HG02884 (cell line): Measurements from ENCODE around the gene CBX8.
"Not testable (repeated sequence)": the region's sequence is repeated elsewhere in the genome, so short reads cannot be mapped to it uniquely, and the experiment has no call there.

ENCODE experiments used
- ATAC-seq: cut with Tn5 transposase; IDR thresholded peaks from one replicate; pipeline ENCODE4 v1.9.1; 2021; ENCODE audit warnings: mild to moderate bottlenecking, moderate library complexity; ENCODE audit not compliant: unreplicated experiment

The CBX8 gene

GRCh38 chr17:79757140-79757745 lies 39.6 kb downstream of the CBX8 start:
- no peak for ATAC-seq

- ATAC-seq: no peak
Observed at GRCh38 chr17:79755591-79755990, 41.3 kb downstream of the CBX8 start.

- not testable (repeated sequence) for ATAC-seq
Observed at GRCh38 chr17:79754903-79755302, 42.0 kb downstream of the CBX8 start.

DNA sequence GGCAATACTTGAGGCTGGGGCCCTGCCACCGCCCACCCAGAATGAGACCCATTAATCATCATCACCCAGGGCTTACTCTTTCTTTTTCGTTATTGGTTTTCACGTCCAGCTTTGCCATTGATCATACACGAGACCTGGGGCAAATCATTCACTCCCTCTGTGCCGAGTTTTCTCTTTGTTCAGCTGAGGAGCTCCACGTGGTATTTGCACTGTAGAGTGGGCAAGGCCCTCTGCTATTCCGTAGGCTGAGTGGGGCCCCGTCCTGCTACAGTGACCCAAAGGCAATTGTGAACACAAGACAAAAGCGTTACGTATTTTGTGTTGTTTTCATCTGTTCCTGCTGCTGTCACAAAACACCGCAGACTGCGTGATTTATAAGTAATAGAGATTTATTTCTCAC lies 42.5 kb downstream of the CBX8 start:
- no peak for ATAC-seq

DNA sequence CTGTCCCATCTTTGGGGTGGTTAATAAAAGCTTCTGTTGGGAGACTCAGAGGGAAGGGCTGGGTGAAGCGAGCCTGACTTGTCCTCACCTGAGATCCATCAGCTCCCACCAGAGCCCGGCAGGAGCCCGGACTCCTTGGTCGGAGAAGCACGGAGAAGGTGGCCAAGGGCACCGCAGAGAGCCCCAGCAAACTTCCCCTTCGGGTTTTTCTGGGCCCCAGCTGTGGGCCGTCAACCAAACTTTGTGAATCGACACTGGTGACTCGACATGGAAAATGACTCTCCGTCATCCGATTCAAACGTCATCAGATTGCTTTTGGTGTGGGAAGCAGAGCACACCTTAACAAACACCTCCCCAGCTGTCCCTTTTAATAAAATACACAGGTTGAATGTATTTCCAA lies 44.7 kb downstream of the CBX8 start:
- no peak for ATAC-seq

GRCh38 chr17:79750650-79751545 lies 46.0 kb downstream of the CBX8 start:
- ATAC-seq: no peak

- no peak for ATAC-seq
Observed at GRCh38 chr17:79749958-79750357, 46.9 kb downstream of the CBX8 start.

DNA sequence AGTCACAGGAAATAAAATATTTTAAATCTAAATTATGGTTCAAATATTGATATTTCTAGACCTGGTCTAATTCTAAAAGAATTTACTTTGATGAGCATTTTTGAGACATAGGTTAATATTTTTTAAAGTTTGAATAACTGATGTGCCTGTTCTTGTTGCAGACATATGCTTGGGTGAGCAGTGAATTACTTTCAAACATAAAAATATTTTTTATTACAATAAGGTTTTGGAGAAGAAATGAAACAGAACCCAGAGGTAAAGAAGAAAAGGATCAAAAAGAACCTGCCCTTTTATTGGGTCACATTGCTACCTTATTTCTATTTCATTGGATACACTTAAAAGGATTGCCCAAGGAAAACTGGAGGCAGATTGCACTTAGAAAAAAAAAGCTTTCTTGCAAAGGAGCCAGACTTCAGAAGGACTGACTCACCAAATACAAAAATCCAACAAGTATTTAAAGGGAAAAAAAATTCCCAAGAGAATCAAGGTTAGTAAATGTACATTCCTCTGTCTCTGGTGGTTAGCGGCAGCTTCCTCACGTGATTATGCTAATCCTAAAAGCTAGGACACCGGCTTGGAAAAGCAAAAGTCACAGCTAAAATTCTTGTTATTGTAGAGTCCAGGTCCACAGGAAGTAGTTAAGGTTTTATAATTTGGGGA lies 47.6 kb downstream of the CBX8 start:
- ATAC-seq: no peak

- no peak for ATAC-seq
Observed at GRCh38 chr17:79748295-79749099, 48.4 kb downstream of the CBX8 start.

GRCh38 chr17:79747508-79748294 lies 49.2 kb downstream of the CBX8 start:
- no peak for ATAC-seq

DNA sequence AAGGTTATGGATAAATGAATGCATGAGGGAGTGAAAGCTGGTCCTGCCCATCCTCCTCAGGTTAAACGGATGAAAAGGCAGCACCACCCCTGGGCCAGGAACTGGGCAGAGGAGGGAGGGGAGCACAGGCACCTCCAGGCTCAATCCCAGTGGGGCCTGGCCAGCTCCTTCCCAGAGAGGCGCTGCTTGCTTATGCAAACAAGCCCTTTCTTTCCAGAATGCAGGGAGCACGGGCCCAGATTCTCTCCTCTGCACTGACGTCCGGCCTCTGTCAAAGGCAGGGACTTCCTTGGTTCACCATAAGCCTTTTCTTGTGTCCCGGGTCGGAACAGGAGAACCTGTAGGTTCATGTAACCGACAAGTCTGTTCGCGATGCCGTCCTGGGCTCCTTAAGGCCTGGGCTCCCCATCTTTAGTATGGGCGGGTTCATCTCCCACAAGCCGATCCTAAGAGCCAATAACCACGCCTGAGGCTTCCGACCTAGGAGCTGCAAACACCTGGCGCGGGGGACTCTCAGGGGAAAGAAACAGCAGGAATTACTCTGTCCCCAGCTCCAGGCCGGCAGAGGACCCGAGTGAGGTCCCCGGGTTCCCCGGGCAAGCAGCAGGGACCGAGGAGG lies 49.9 kb downstream of the CBX8 start:
- ATAC-seq: no peak

DNA sequence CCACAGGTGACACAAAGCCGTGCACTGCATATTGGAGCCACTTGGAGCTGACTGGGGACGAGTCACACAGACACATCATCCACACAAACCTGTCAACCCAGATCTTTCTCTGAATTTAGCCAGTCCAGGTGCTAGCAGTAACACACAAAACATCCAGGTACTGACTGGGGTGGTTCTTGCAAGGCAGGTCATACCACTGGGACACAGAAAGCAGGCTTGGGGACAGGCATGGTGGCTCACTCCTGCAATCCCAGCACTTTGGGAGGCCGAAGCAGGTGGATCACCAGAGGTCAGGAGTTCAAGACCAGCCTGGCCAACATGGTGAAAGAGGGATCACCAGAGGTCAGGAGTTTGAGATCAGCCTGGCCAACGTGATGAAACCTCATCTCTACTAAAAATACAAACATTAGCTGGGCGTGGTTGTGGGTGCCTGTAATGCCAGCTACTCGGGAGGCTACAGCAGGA lies 51.2 kb downstream of the CBX8 start:
- ATAC-seq: no peak

DNA sequence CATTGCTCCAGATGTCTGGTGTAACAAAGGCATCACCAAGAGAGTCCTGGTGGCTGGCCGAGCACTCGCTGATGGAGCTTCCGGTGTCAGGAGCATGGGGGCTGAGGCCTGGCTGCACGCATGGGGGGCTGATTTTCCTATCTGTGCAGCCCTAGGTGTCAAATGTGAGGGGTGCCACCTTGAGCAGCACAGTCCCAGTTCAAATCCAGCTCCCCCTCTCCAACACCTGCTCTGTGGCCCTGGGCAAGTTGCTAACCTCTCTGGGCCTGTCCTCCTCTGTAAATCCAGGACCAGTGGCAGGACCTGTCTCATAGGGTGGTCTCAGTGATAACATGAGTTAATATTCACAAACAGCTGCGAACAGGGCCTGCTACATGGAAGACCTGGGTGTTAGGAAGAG lies 53.3 kb downstream of the CBX8 start:
- no peak for ATAC-seq

DNA sequence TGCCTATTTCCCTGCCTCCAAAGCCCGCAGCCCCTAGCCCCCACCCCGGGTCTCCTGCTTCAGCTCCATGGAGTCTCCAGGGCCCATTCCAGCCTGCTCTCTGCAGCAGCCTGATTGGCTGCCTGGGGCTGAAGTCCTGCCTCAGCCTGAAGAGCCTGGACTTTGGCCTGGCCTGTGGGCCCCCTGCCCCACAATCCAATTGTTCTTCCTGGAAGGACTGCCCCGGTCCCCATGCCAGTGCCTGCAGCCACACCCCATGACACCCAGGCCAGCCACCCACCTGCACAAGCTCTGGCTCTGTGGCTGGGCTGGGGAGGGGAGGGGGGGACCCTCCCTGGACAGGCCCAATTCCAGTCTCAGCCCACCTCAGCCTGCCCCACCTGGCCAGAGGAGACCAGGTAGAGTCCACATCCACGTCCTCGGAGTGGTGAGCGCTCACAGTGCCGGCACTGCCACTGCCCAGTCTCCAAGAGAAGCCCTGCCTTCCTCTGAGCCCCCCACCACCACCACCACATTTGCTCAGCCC lies 53.9 kb downstream of the CBX8 start:
- ATAC-seq: no peak

GRCh38 chr17:79742589-79742918 lies 54.3 kb downstream of the CBX8 start:
- no peak for ATAC-seq
